Epithelial cell of esophagus (primary cell): Measurements from ENCODE around the gene CACNA1B.
"Not testable (repeated sequence)": the region's sequence is repeated elsewhere in the genome, so short reads cannot be mapped to it uniquely, and the experiment has no call there.

Experiments used
- DNase-seq: peaks from one replicate; pipeline ENCODE4 v3.0.0; 2010; ENCODE audit warnings: low read depth
- H3K4me3 ChIP-seq: 2 replicates; pipeline ENCODE4 v1.5.1; 2011; ENCODE audit warnings: mild to moderate bottlenecking, low read length, control low read depth
- CTCF ChIP-seq: IDR thresholded peaks from 2 replicates; pipeline ENCODE4 v1.5.1; 2011; ENCODE audit warnings: low read depth, mild to moderate bottlenecking, low read length, control low read depth, inconsistent platforms; ENCODE audit not compliant: insufficient read depth; ENCODE audit errors: missing control alignments

Gene CACNA1B

GRCh38 chr9:138120072-138120471 is 242.5 kb downstream of the CACNA1B start:
- no peak for DNase-seq
- TF ChIP-seq CTCF, result no peak
- no peak overlapping the region for H3K4me3 ChIP-seq

- no peak for TF ChIP-seq CTCF
Measured at GRCh38 chr9:138120511-138121437, 243.2 kb downstream of the CACNA1B start.

GRCh38 chr9:138121438-138122050 is 244.0 kb downstream of the CACNA1B start:
- no peak overlapping the region for H3K4me3 ChIP-seq
- TF ChIP-seq CTCF, result no peak
- DNase-seq, result no peak

More at GRCh38 chr9:138120511-138121437, 243.2 kb downstream of the CACNA1B start:
- no peak for DNase-seq
- no peak overlapping the region for H3K4me3 ChIP-seq

- no peak overlapping the region for H3K4me3 ChIP-seq
- no peak for TF ChIP-seq CTCF
- no peak for DNase-seq
Measured at GRCh38 chr9:138122201-138122600, 244.6 kb downstream of the CACNA1B start.

- H3K4me3 ChIP-seq, result no peak overlapping the region
- no peak for TF ChIP-seq CTCF
- DNase-seq, result no peak
Measured at GRCh38 chr9:138122676-138123075, 245.1 kb downstream of the CACNA1B start.

- DNase-seq, result no peak
- H3K4me3 ChIP-seq, result no peak overlapping the region
- no peak for TF ChIP-seq CTCF
Measured at GRCh38 chr9:138123086-138123485, 245.5 kb downstream of the CACNA1B start.

- H3K4me3 ChIP-seq, DNase-seq: not testable (repeated sequence)
Measured at GRCh38 chr9:138126090-138126857, 248.7 kb downstream of the CACNA1B start.

GRCh38 chr9:138126858-138127584 is 249.4 kb downstream of the CACNA1B start:
- not testable (repeated sequence) for DNase-seq, H3K4me3 ChIP-seq

- not testable (repeated sequence) for H3K4me3 ChIP-seq
Measured at GRCh38 chr9:138128027-138128426, 250.4 kb downstream of the CACNA1B start.

GRCh38 chr9:138129318-138129717 is 251.7 kb downstream of the CACNA1B start:
- DNase-seq, result not testable (repeated sequence)

More at GRCh38 chr9:138128027-138128426, 250.4 kb downstream of the CACNA1B start:
- not testable (repeated sequence) for DNase-seq

More at GRCh38 chr9:138129318-138129717, 251.7 kb downstream of the CACNA1B start:
- not testable (repeated sequence) for H3K4me3 ChIP-seq
